Trophoblast cell (in vitro differentiated cells and primary cell): ENCODE measurements around the gene TCEAL2.
"Not testable (repeated sequence)": the region's sequence is repeated elsewhere in the genome, so short reads cannot be mapped to it uniquely, and the experiment has no call there.

Experiments
- DNase-seq, 2 donors: peaks; one replicate each; pipeline ENCODE4 v3.0.0-alpha.2; 2016
- H2AFZ ChIP-seq: 2 replicates; pipeline ENCODE4 v1.6.1; 2013; ENCODE audit warnings: low read length, moderate library complexity, mild to moderate bottlenecking; ENCODE audit not compliant: insufficient read depth, poor library complexity
- H2AK5ac ChIP-seq: 2 replicates; pipeline ENCODE4 v1.6.1; 2013; ENCODE audit warnings: mild to moderate bottlenecking, low read length
- H2BK120ac ChIP-seq: 2 replicates; pipeline ENCODE4 v1.6.1; 2013; ENCODE audit warnings: low read length, mild to moderate bottlenecking, moderate library complexity; ENCODE audit not compliant: insufficient read depth, poor library complexity
- H2BK12ac ChIP-seq: 2 replicates; pipeline ENCODE4 v1.6.1; 2013; ENCODE audit warnings: mild to moderate bottlenecking, low read length, moderate library complexity
- H2BK5ac ChIP-seq: 2 replicates; pipeline ENCODE4 v1.6.1; 2013; ENCODE audit warnings: low read length, low read depth, moderate library complexity, mild to moderate bottlenecking; ENCODE audit not compliant: poor library complexity
- H3K14ac ChIP-seq: 2 replicates; pipeline ENCODE4 v1.6.1; 2013; ENCODE audit warnings: mild to moderate bottlenecking, low read length
- H3K18ac ChIP-seq: 2 replicates; pipeline ENCODE4 v1.6.1; 2013; ENCODE audit warnings: mild to moderate bottlenecking, low read length
- H3K23ac ChIP-seq: 2 replicates; pipeline ENCODE4 v1.6.1; 2013; ENCODE audit warnings: low read length
- H3K27ac ChIP-seq: 2 replicates; pipeline ENCODE4 v1.5.1; 2013; ENCODE audit warnings: low read depth, mild to moderate bottlenecking, inconsistent platforms, low read length, moderate library complexity
- H3K27me3 ChIP-seq: 2 replicates; pipeline ENCODE4 v1.6.1; 2013; ENCODE audit warnings: inconsistent platforms, mild to moderate bottlenecking, low read length, moderate library complexity; ENCODE audit not compliant: insufficient read depth
- H3K36me3 ChIP-seq, 2 experiments: 1 replicate in 1 of 2; 2 replicates in 1 of 2; pipeline ENCODE4 v1.6.1; 2013; ENCODE audit warnings: low read length in 2 of 2, mild to moderate bottlenecking in 2 of 2, moderate library complexity in 1 of 2; ENCODE audit not compliant: insufficient read depth in 2 of 2, control insufficient read depth in 1 of 2
- H3K4ac ChIP-seq: 2 replicates; pipeline ENCODE4 v1.6.1; 2013; ENCODE audit warnings: low read depth, mild to moderate bottlenecking, low read length, moderate library complexity
- H3K4me1 ChIP-seq, 2 experiments: 1 replicate in 1 of 2; 2 replicates in 1 of 2; pipeline ENCODE4 v1.6.1; 2013; ENCODE audit warnings: low read length in 2 of 2, mild to moderate bottlenecking in 2 of 2, moderate library complexity in 1 of 2; ENCODE audit not compliant: insufficient read depth in 2 of 2, control insufficient read depth in 1 of 2
- H3K4me2 ChIP-seq: 2 replicates; pipeline ENCODE4 v1.6.1; 2013; ENCODE audit warnings: inconsistent platforms, mild to moderate bottlenecking, low read length, moderate library complexity
- H3K4me3 ChIP-seq: 2 replicates; pipeline ENCODE4 v1.5.1; 2013; ENCODE audit warnings: mild to moderate bottlenecking, low read depth, low read length, inconsistent platforms
- H3K79me1 ChIP-seq: one replicate; pipeline ENCODE4 v1.6.1; 2013; ENCODE audit warnings: low read length
- H3K79me2 ChIP-seq: 2 replicates; pipeline ENCODE4 v1.6.1; 2013; ENCODE audit warnings: low read length, mild to moderate bottlenecking; ENCODE audit not compliant: control insufficient read depth, insufficient read depth, poor library complexity
- H3K9ac ChIP-seq: 2 replicates; pipeline ENCODE4 v1.6.1; 2013; ENCODE audit warnings: mild to moderate bottlenecking, low read length
- H3K9me3 ChIP-seq: 2 replicates; pipeline ENCODE4 v1.6.1; 2013; ENCODE audit warnings: low read depth, mild to moderate bottlenecking, control low read depth, inconsistent platforms, low read length; ENCODE audit not compliant: insufficient read depth
- H4K12ac ChIP-seq: 2 replicates; pipeline ENCODE4 v1.6.1; 2013; ENCODE audit warnings: low read depth, mild to moderate bottlenecking, low read length, moderate library complexity
- H4K8ac ChIP-seq: 2 replicates; pipeline ENCODE4 v1.6.1; 2013; ENCODE audit warnings: low read depth, mild to moderate bottlenecking, low read length, moderate library complexity
- H4K91ac ChIP-seq: one replicate; pipeline ENCODE4 v1.6.1; 2013; ENCODE audit warnings: low read depth, mild to moderate bottlenecking, low read length, moderate library complexity
- WGBS: extraction: QIAGEN DNeasy Blood & Tissue Kit; methylation state at CpG from one replicate; pipeline ENCODE4 v1.1.7; 2013; ENCODE audit warnings: missing lambda C conversion rate; ENCODE audit not compliant: insufficient read length, insufficient coverage; ENCODE audit errors: extremely low coverage; 5-methylcytosine and 5-hydroxymethylcytosine counted together

TCEAL2 gene

DNA sequence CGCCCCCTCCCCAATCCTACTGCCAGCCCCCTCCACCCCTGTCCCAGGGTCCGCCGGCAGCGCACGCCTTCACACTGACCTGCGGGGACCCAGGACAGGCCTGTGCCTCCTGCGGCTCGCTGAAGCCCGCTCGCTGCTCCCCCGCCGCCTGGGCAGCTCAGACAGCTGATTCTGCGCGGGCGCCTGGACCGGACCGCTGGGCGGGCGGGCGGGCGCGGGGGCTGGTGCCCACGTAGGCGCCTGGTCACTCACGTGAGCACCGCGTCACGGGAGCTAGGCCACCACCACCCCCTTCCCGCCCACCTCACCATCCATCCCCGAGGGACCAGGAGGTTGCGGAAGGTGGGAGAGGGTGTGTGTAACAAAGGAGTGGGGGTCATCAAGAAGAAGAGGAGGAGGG, 16.8 kb downstream of the TCEAL2 start, which contains the start of gene TCEAL6:
Gene TCEAL6, minus strand, starts transcription at position 208 of the 400 bp plus-strand sequence.
- H3K27me3 ChIP-seq, H3K4ac ChIP-seq, H2BK120ac ChIP-seq, H2AFZ ChIP-seq, H3K4me3 ChIP-seq, H3K14ac ChIP-seq, H2AK5ac ChIP-seq, H2BK12ac ChIP-seq, H3K9me3 ChIP-seq, H3K27ac ChIP-seq, H3K23ac ChIP-seq, H3K18ac ChIP-seq, H4K8ac ChIP-seq, H2BK5ac ChIP-seq, H3K9ac ChIP-seq, H3K79me2 ChIP-seq, H4K12ac ChIP-seq, H3K36me3 ChIP-seq, H4K91ac ChIP-seq, H3K79me1 ChIP-seq, H3K4me2 ChIP-seq, DNase-seq, H3K4me1 ChIP-seq: not testable (repeated sequence)
- no CpG with 5 or more reads among the region's 31 CpGs for WGBS

DNA sequence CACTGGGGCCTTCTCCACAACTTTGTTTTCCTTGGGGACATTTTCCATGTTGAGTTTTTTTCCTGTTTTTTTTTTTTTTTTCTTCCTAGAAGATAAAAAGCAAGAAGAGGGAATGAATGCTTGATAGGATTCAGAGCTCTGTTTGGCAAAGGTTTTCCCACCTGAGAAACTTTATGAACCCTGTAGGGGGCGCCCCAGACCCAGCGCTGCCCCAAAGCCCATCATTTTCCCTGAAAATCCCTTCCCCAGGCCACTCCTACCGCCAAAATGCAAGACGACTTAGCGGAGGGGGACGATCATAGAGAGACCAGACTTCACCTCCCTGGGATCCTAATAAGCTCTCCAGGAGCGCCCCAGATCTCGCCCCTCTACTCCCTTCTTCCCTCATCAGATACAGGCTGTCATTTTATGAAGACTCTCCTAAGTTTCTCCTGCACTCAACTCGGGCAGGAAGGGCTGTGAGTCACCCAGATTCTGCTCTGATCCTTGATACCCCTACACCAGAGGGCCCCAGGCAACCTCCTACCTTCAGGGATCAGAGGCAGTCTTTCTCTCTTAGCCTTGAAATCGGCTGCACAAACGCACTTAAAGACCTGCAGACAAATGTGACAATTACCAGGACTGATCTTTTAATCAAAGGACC, 28.9 kb downstream of the TCEAL2 start:
- no peak overlapping the region for H2AK5ac ChIP-seq
- no peak overlapping the region for H3K9ac ChIP-seq
- H4K8ac ChIP-seq, result no peak overlapping the region
- no peak overlapping the region for H3K23ac ChIP-seq
- H3K4me3 ChIP-seq, result no peak overlapping the region
- no peak overlapping the region for H4K91ac ChIP-seq
- no peak overlapping the region for H3K27ac ChIP-seq
- DNase-seq, result no peak
- H3K9me3 ChIP-seq, result no peaks in the 10 kb centered on the region
- no peak overlapping the region for H2BK120ac ChIP-seq
- no peak overlapping the region for H3K14ac ChIP-seq
- H3K27me3 ChIP-seq, result no peaks in the 10 kb centered on the region
- no peaks in the 10 kb centered on the region for H3K79me2 ChIP-seq
- H3K79me1 ChIP-seq, result no peaks in the 10 kb centered on the region
- H3K4me1 ChIP-seq, result peaks cover 7 to 8% of the 10 kb centered on the region in 2 experiments
- WGBS, result no CpG with 5 or more reads among the region's 11 CpGs
- H3K4me2 ChIP-seq, result no peak overlapping the region
- H3K36me3 ChIP-seq, result no peaks in the 10 kb centered on the region
- no peak overlapping the region for H3K4ac ChIP-seq
- H3K18ac ChIP-seq, result no peak overlapping the region
- H2AFZ ChIP-seq, result no peak overlapping the region
- H2BK5ac ChIP-seq, result no peak overlapping the region
- H2BK12ac ChIP-seq, result no peak overlapping the region
- no peak overlapping the region for H4K12ac ChIP-seq

DNA sequence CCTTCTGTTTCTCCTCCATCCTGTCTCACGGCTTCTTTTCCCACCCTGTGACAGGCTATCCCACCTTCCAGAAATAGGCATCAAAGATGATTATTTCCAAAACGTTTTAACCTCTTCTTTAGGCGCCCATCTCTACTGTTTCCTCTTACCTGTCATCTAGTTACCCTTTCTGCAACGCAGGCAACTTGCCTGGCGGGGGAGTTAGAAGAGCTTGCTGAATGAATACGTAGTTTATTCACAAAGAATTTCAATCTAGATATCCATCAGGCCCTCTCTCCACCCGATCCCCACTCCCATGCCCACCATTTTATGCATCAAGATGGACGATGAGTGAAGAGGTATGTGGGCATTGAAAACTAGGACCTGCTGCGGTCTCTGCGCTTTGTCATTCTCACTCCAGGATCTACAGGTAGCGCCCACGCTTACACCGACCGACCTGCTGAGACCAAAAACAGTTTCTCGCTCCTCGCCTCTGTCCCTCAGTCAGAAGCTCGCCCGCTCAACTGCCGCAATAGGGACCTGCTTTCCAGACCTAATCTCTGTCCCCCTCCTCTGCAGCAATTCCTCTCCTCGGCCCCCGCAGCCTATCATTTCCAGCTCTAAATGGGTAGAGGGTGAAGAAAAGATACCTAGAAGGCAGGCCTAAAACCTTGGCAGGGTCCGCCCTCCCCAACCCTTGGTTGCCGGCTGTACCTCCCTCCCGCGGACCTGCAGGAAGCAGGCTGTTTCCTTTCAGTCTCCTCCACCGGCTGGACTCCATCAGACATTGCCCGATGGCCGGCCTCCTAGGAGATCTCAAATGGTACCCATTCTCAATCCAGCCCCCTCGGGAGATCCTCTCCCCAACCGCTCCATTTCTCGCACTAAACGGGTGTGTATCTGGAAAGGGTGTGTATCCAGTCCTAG, 29.7 kb downstream of the TCEAL2 start:
- H3K79me1 ChIP-seq, result no peaks in the 10 kb centered on the region
- no peak overlapping the region for H2BK5ac ChIP-seq
- H4K12ac ChIP-seq, result no peak overlapping the region
- no peak overlapping the region for H2BK120ac ChIP-seq
- no peak overlapping the region for H3K27ac ChIP-seq
- no peaks in the 10 kb centered on the region for H3K9me3 ChIP-seq
- no CpG with 5 or more reads among the region's 32 CpGs for WGBS
- H3K4me1 ChIP-seq, result peaks cover 7 to 8% of the 10 kb centered on the region in 2 experiments
- H3K9ac ChIP-seq, result no peak overlapping the region
- no peak overlapping the region for H2AK5ac ChIP-seq
- peak overlapping the region; percentile 36 for H3K4me3 ChIP-seq
- H4K91ac ChIP-seq, result no peak overlapping the region
- peak overlapping the region; percentile 58 for H3K4me2 ChIP-seq
- H3K36me3 ChIP-seq, result no peaks in the 10 kb centered on the region
- H2BK12ac ChIP-seq, result no peak overlapping the region
- H3K18ac ChIP-seq, result no peak overlapping the region
- H4K8ac ChIP-seq, result no peak overlapping the region
- H3K27me3 ChIP-seq, result no peaks in the 10 kb centered on the region
- no peak overlapping the region for H2AFZ ChIP-seq
- DNase-seq, result no peak
- H3K4ac ChIP-seq, result no peak overlapping the region
- H3K14ac ChIP-seq, result no peak overlapping the region
- no peaks in the 10 kb centered on the region for H3K79me2 ChIP-seq
- no peak overlapping the region for H3K23ac ChIP-seq

DNA sequence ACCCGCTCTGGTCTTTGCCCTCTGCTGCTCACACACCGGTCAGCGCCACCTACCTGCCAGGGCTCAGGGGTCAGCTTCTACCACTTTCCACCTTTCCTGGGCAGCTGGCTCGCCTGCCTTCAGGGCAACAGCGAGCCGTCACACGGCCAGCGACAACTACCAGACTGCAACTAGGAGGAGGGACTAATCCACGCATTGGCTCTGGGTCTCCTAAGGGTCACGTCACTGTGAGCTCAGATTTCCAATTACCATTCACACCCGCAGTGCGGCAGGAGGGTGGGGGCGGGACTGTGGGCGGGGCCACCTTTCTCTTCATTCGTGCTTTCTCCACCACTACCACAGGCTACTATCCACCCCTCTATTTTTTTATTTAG, 30.3 kb downstream of the TCEAL2 start, which contains the start of gene BEX5:
Gene BEX5, minus strand, starts transcription at position 172 of the 374 bp plus-strand sequence. CDS start 1,712 bp downstream, outside the sequence.
- Histone ChIP-seq H3K27ac (no peak within 1 kb of the TSS), H4K8ac (no peak within 1 kb of the TSS), H2AK5ac (no peak within 1 kb of the TSS), H3K4me2 (peak within 1 kb of the TSS; percentile 58), H3K27me3 (no peaks in the 10 kb centered on the region), H3K9ac (no peak within 1 kb of the TSS), H3K4ac (no peak within 1 kb of the TSS), H2BK5ac (no peak within 1 kb of the TSS), H3K14ac (no peak within 1 kb of the TSS), H3K79me1 (no peaks in the 10 kb centered on the region), H2BK120ac (no peak within 1 kb of the TSS), H3K9me3 (no peaks in the 10 kb centered on the region), H2BK12ac (no peak within 1 kb of the TSS), H3K4me3 (peak within 1 kb of the TSS; percentile 36), H3K79me2 (no peaks in the 10 kb centered on the region), H4K91ac (no peak within 1 kb of the TSS), H3K4me1 (peaks cover 7 to 8% of the 10 kb centered on the region in 2 experiments), H3K18ac (no peak within 1 kb of the TSS), H3K36me3 (no peaks in the 10 kb centered on the region), H3K23ac (no peak within 1 kb of the TSS), H4K12ac (no peak within 1 kb of the TSS), H2AFZ (no peak within 1 kb of the TSS)
- no peak for DNase-seq
- WGBS, result no CpG with 5 or more reads among the region's 15 CpGs
